Muscle layer of colon (tissue), 2 donors: ENCODE results near the gene STARD3NL.

Experiments
- H3K27ac ChIP-seq: one replicate; pipeline ENCODE4 v1.7.0; 2013; ENCODE audit warnings: low read depth, mild to moderate bottlenecking, low read length, moderate library complexity
- H3K27me3 ChIP-seq, 2 donors: one replicate each; pipeline ENCODE4 v1.7.0; 2013; ENCODE audit warnings: low read length in 2 of 2, mild to moderate bottlenecking in 2 of 2; ENCODE audit not compliant: insufficient read depth in 2 of 2, control insufficient read depth in 1 of 2
- H3K36me3 ChIP-seq: one replicate; pipeline ENCODE4 v1.7.0; 2013; ENCODE audit warnings: mild to moderate bottlenecking, low read length; ENCODE audit not compliant: insufficient read depth
- H3K4me1 ChIP-seq: one replicate; pipeline ENCODE4 v1.7.0; 2013; ENCODE audit warnings: mild to moderate bottlenecking, low read length; ENCODE audit not compliant: insufficient read depth
- H3K4me3 ChIP-seq, 2 donors: one replicate each; pipeline ENCODE4 v1.7.0; 2013; ENCODE audit warnings: low read length in 2 of 2, low read depth in 1 of 2, mild to moderate bottlenecking in 1 of 2, moderate library complexity in 1 of 2
- H3K9ac ChIP-seq: one replicate; pipeline ENCODE4 v1.7.0; 2013; ENCODE audit warnings: low read length
- H3K9me3 ChIP-seq: one replicate; pipeline ENCODE4 v1.7.0; 2013; ENCODE audit warnings: mild to moderate bottlenecking, low read length
- donor health status: abdominal sarcoma.
- donor health status: Adenocarcinoma of cecum.

Gene STARD3NL

GRCh38 chr7:38274486-38274885 lies 96.4 kb downstream of the STARD3NL start:
- H3K4me3 ChIP-seq = no peak overlapping the region
- H3K27ac ChIP-seq = no peak overlapping the region
- H3K36me3 ChIP-seq = no peaks in the 10 kb centered on the region
- H3K9me3 ChIP-seq = no peaks in the 10 kb centered on the region
- H3K27me3 ChIP-seq = no peaks in the 10 kb centered on the region
- no peaks in the 10 kb centered on the region for H3K4me1 ChIP-seq
- no peak overlapping the region for H3K9ac ChIP-seq

GRCh38 chr7:38274927-38275620 lies 97.0 kb downstream of the STARD3NL start:
- H3K9me3 ChIP-seq = no peaks in the 10 kb centered on the region
- H3K4me1 ChIP-seq = no peaks in the 10 kb centered on the region

GRCh38 chr7:38276096-38276877 lies 98.2 kb downstream of the STARD3NL start:
- no peak overlapping the region for H3K27ac ChIP-seq
- H3K4me1 ChIP-seq = no peaks in the 10 kb centered on the region
- H3K4me3 ChIP-seq = no peak overlapping the region
- no peak overlapping the region for H3K9ac ChIP-seq
- no peaks in the 10 kb centered on the region for H3K9me3 ChIP-seq
- H3K36me3 ChIP-seq = no peaks in the 10 kb centered on the region
- H3K27me3 ChIP-seq = no peaks in the 10 kb centered on the region

More at GRCh38 chr7:38274927-38275620, 97.0 kb downstream of the STARD3NL start:
- Histone ChIP-seq H3K36me3 (no peaks in the 10 kb centered on the region), H3K4me3 (no peak overlapping the region), H3K9ac (no peak overlapping the region), H3K27ac (no peak overlapping the region), H3K27me3 (no peaks in the 10 kb centered on the region)

- Histone ChIP-seq H3K4me1 (no peaks in the 10 kb centered on the region), H3K36me3 (no peaks in the 10 kb centered on the region), H3K27ac (no peak overlapping the region), H3K27me3 (no peaks in the 10 kb centered on the region), H3K9ac (no peak overlapping the region), H3K4me3 (no peak overlapping the region), H3K9me3 (no peaks in the 10 kb centered on the region)
Measured at GRCh38 chr7:38280000-38280399, 102.0 kb downstream of the STARD3NL start.
